GM12892 (cell line): Measurements from ENCODE around the gene LAGE3.
"Not testable (repeated sequence)": the region's sequence is repeated elsewhere in the genome, so short reads cannot be mapped to it uniquely, and the experiment has no call there.

Source experiments
- POLR2A ChIP-seq: IDR thresholded peaks from 2 replicates; pipeline ENCODE4 v1.6.1; 2011; ENCODE audit warnings: low read depth, low read length, control low read depth
- POLR2AphosphoS5 ChIP-seq: IDR thresholded peaks from 2 replicates; pipeline ENCODE4 v1.6.1; 2011; ENCODE audit warnings: low read depth, low read length, control low read depth

GRCh38 chrX:154501423-154501822 lies 22.3 kb upstream of the LAGE3 start:
- TF ChIP-seq POLR2A, POLR2AphosphoS5: not testable (repeated sequence)
